IPS-18a (cell line): ENCODE data around the gene DNASE1.

Experiments used
- H3K27ac ChIP-seq: one replicate; pipeline ENCODE4 v1.5.1; 2013; ENCODE audit warnings: low read length
- H3K27me3 ChIP-seq: one replicate; pipeline ENCODE4 v1.6.1; 2013; ENCODE audit warnings: mild to moderate bottlenecking, low read length; ENCODE audit not compliant: control insufficient read depth, insufficient read depth
- H3K36me3 ChIP-seq: one replicate; pipeline ENCODE4 v1.6.1; 2013; ENCODE audit warnings: low read depth, low read length; ENCODE audit not compliant: control insufficient read depth
- H3K4me1 ChIP-seq: one replicate; pipeline ENCODE4 v1.6.1; 2013; ENCODE audit warnings: low read depth, low read length; ENCODE audit not compliant: control insufficient read depth
- H3K4me3 ChIP-seq: one replicate; pipeline ENCODE4 v1.5.1; 2013; ENCODE audit warnings: low read length
- H3K9ac ChIP-seq: one replicate; pipeline ENCODE4 v1.6.1; 2013; ENCODE audit warnings: mild to moderate bottlenecking, low read length, moderate library complexity
- H3K9me3 ChIP-seq: one replicate; pipeline ENCODE4 v1.6.1; 2013; ENCODE audit warnings: low read depth, low read length; ENCODE audit not compliant: control insufficient read depth

The DNASE1 gene

GRCh38 chr16:3690980-3691720, 36.7 kb downstream of the DNASE1 start:
- H3K27ac ChIP-seq = no peak overlapping the region
- no peaks in the 10 kb centered on the region for H3K9me3 ChIP-seq
- H3K9ac ChIP-seq = no peak overlapping the region
- H3K4me3 ChIP-seq = no peak overlapping the region
- H3K4me1 ChIP-seq = no peaks in the 10 kb centered on the region
- H3K36me3 ChIP-seq = peaks cover 34% of the 10 kb centered on the region
- no peaks in the 10 kb centered on the region for H3K27me3 ChIP-seq

DNA sequence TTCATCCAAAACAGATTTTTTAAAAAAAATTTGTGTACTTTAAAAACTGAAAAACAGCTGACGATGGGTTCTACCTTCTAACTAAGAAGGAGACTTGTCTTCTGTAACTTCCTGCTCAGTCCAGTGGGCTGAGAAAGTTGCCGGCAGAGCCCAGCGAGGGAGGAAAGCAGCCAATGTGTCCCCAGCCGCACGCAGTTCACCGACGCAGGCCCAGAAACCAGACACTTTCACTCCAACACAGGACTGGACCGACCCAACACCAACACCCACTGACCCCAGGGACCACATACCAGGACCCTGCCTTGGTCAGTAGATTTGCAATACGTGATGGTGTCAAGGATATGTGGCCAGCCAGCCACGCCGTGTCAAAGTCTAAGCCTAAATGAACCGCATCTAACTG, 37.3 kb downstream of the DNASE1 start:
- H3K27me3 ChIP-seq = no peaks in the 10 kb centered on the region
- H3K9ac ChIP-seq = no peak overlapping the region
- no peak overlapping the region for H3K4me3 ChIP-seq
- no peaks in the 10 kb centered on the region for H3K9me3 ChIP-seq
- peaks cover 30% of the 10 kb centered on the region for H3K36me3 ChIP-seq
- no peak overlapping the region for H3K27ac ChIP-seq
- no peaks in the 10 kb centered on the region for H3K4me1 ChIP-seq

DNA sequence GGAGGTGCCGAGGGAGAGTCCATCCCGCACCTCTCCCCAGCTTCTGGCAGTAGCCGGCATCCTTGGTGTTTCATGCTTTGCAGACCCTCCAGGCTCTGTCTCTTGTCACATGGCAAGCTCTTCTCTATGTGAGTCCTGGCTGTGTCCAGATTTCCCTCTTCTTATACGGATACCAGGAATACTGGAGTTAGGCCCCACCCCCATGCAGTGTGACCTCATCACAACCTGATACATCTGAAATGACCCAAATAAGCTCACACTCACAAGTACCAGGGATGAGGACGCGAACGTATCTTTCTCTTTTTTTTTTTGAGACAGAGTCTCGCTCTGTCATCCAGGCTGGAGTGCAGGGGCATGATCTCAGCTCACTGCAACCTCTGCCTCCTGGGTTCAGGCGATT, 39.6 kb downstream of the DNASE1 start:
- no peaks in the 10 kb centered on the region for H3K9me3 ChIP-seq
- H3K36me3 ChIP-seq = peaks cover 9% of the 10 kb centered on the region

DNA sequence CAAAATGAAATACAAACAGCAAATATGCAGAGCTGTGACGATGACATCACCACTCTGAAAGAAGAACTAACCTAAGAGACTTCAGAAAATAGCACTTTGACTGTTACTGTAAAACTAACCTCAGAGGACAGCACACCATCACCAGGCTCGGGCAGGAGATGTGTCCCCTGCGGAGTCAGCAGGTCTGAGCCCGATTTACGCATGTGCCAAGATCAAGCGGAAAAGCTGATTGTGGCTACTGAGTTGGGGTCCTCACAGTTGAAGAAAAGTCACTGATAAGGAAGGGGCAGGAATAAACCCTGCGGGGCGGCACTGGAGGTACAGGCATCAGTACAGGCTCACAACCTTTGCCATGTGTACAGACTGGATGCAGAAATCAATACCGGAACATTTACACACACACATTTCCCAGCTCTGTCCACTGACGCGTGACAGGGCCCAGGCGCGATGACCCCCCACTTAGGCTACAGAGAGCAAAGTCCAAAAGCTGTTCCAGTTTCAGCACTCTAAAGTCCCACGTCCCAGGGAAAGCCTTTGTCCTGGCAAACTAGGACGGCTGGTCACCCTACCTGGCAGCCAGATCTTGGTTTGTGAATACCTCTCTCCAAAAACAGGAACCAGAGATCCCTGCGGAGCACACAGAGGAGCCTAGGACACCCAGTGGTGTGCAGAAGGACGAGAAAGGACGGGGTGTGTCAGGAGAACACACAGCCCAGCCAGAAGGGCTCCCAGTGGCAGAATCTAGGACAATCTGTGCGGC, 41.3 kb downstream of the DNASE1 start:
- Histone ChIP-seq H3K4me1 (no peaks in the 10 kb centered on the region), H3K27ac (no peak overlapping the region), H3K4me3 (no peak overlapping the region), H3K27me3 (no peaks in the 10 kb centered on the region), H3K9ac (no peak overlapping the region), H3K36me3 (peaks cover 4% of the 10 kb centered on the region), H3K9me3 (no peaks in the 10 kb centered on the region)

More for the DNA sequence above, 39.6 kb downstream of the DNASE1 start:
- H3K4me1 ChIP-seq = no peaks in the 10 kb centered on the region
- no peak overlapping the region for H3K27ac ChIP-seq
- H3K4me3 ChIP-seq = no peak overlapping the region
- no peak overlapping the region for H3K9ac ChIP-seq
- H3K27me3 ChIP-seq = no peaks in the 10 kb centered on the region

- peaks cover 4% of the 10 kb centered on the region for H3K36me3 ChIP-seq
- no peak overlapping the region for H3K9ac ChIP-seq
- no peak overlapping the region for H3K27ac ChIP-seq
- H3K9me3 ChIP-seq = no peaks in the 10 kb centered on the region
- no peak overlapping the region for H3K4me3 ChIP-seq
- no peaks in the 10 kb centered on the region for H3K4me1 ChIP-seq
- H3K27me3 ChIP-seq = no peaks in the 10 kb centered on the region
Observed at GRCh38 chr16:3696425-3697218, 42.1 kb downstream of the DNASE1 start.

DNA sequence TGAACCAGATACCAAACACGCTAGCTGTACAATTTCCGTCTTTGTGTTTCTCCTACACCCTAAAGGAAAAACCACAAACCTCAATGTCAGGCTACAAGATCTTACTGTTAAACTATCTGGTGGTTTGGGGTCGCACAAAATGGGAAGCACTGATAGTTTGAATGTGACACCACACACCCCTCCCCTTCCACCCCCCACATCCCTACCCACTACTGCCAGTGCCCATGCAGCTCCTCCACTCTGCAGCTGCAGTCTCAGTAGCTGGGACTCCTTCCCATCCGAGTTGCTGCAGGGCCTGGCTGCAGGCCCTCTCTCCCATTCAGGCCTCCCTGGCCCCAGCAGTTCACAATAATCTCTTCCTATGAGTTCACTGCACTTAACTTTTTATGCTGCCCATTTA, 44.5 kb downstream of the DNASE1 start:
- Histone ChIP-seq H3K36me3 (peaks cover 4% of the 10 kb centered on the region), H3K4me3 (no peak overlapping the region), H3K27me3 (no peaks in the 10 kb centered on the region), H3K9me3 (no peaks in the 10 kb centered on the region), H3K9ac (no peak overlapping the region), H3K27ac (no peak overlapping the region), H3K4me1 (no peaks in the 10 kb centered on the region)

GRCh38 chr16:3701531-3701930, 47.0 kb downstream of the DNASE1 start:
- H3K27ac ChIP-seq = no peak overlapping the region
- H3K4me3 ChIP-seq = no peak overlapping the region
- H3K9me3 ChIP-seq = no peaks in the 10 kb centered on the region
- no peaks in the 10 kb centered on the region for H3K27me3 ChIP-seq
- no peak overlapping the region for H3K9ac ChIP-seq
- no peaks in the 10 kb centered on the region for H3K4me1 ChIP-seq
- no peaks in the 10 kb centered on the region for H3K36me3 ChIP-seq

- H3K4me1 ChIP-seq = no peaks in the 10 kb centered on the region
- no peaks in the 10 kb centered on the region for H3K36me3 ChIP-seq
- no peaks in the 10 kb centered on the region for H3K9me3 ChIP-seq
- no peaks in the 10 kb centered on the region for H3K27me3 ChIP-seq
- H3K9ac ChIP-seq = no peak overlapping the region
- H3K27ac ChIP-seq = no peak overlapping the region
- H3K4me3 ChIP-seq = no peak overlapping the region
Observed at GRCh38 chr16:3702082-3702481, 47.6 kb downstream of the DNASE1 start.

GRCh38 chr16:3706253-3707012, 51.9 kb downstream of the DNASE1 start:
- no peaks in the 10 kb centered on the region for H3K4me1 ChIP-seq
- no peaks in the 10 kb centered on the region for H3K36me3 ChIP-seq
- H3K9ac ChIP-seq = no peak overlapping the region
- no peak overlapping the region for H3K27ac ChIP-seq
- no peak overlapping the region for H3K4me3 ChIP-seq
- H3K27me3 ChIP-seq = no peaks in the 10 kb centered on the region
- H3K9me3 ChIP-seq = no peaks in the 10 kb centered on the region
